Prostate gland (tissue), 2 donors: ENCODE data around the gene C2CD4D. TPM values are rescaled to one million over a fixed set of nuclear protein-coding genes. Genes with fewer than 3 reads are reported as not detected.

Source experiments
- DNase-seq: peaks from one replicate; pipeline ENCODE4 v3.0.0-alpha.2; 2019; ENCODE audit warnings: low spot score
- H3K27ac ChIP-seq, 2 donors: fragments of 200-600 bp; sonication (generic); 2 replicates each; pipeline ENCODE4 v1.5.1; 2017 to 2019
- H3K27me3 ChIP-seq: fragments of 200-600 bp; sonication (generic); replicated peaks from 2 replicates; pipeline ENCODE4 v1.5.1; 2019; ENCODE audit not compliant: insufficient read depth
- H3K36me3 ChIP-seq, 2 donors: fragments of 200-600 bp; sonication (generic); 1 replicate in 1 of 2; 2 replicates in 1 of 2; pipeline versions ENCODE4 v1.5.1 to v1.8.1; 2017 to 2019
- H3K4me1 ChIP-seq: fragments of 200-600 bp; sonication (generic); replicated peaks from 2 replicates; pipeline ENCODE4 v1.5.1; 2019
- H3K4me3 ChIP-seq, 2 donors: fragments of 200-600 bp; sonication (generic); 2 replicates each; pipeline ENCODE4 v1.5.1; 2017 to 2019
- H3K9me3 ChIP-seq: fragments of 200-600 bp; sonication (generic); 2 replicates; pipeline ENCODE4 v1.5.1; 2017
- CTCF ChIP-seq, 4 experiments: fragments of 200-600 bp in 2 of 4; fragments of 450-650 bp in 2 of 4; sonication (generic) in 2 of 4; IDR thresholded peaks; 1 replicate in 3 of 4; 2 replicates in 1 of 4; pipeline ENCODE4 v1.5.1; 2016 to 2019; ENCODE audit warnings: antibody characterized with exemption in 4 of 4, mild to moderate bottlenecking in 2 of 4, moderate library complexity in 2 of 4
- POLR2A ChIP-seq: fragments of 450-650 bp; IDR thresholded peaks from one replicate; pipeline ENCODE4 v1.6.1; 2016; ENCODE audit warnings: antibody characterized with exemption, mild to moderate bottlenecking
- POLR2AphosphoS5 ChIP-seq: sonication (generic); formaldehyde crosslinking; IDR thresholded peaks from one replicate; pipeline ENCODE4 v1.6.1; 2017; ENCODE audit warnings: antibody characterized with exemption
- WGBS: methylation state at CpG from one replicate; pipeline ENCODE4 v1.1.5; 2018; 5-methylcytosine and 5-hydroxymethylcytosine counted together
- intact Hi-C: fragments of 100-400 bp; cut with DNase I; formaldehyde crosslinking; loops from one replicate; pipeline ENCODE4 v1.14.2; 2022
- total RNA-seq, 2 donors: library from RNA; depleted of rRNA; stranded (reverse); fragments of >200 nt; gene quantifications; one replicate each; pipeline ENCODE4 v1.1.0, GENCODE V29; 2016

Gene C2CD4D
- total RNA-seq, 2 donors from 2014 or later = 2.0 to 2.8 TPM

- Histone ChIP-seq H3K4me3 (no peak overlapping the region), H3K4me1 (no peaks in the 10 kb centered on the region), H3K27ac (no peak overlapping the region), H3K27me3 (no peaks in the 10 kb centered on the region), H3K9me3 (no peaks in the 10 kb centered on the region), H3K36me3 (no peaks in the 10 kb centered on the region)
- intact Hi-C loops = no loop called here
- no peak for DNase-seq
- no peak for TF ChIP-seq CTCF (IDR thresholded peaks at IDR 0.05)
- no peak for TF ChIP-seq POLR2AphosphoS5
- TF ChIP-seq POLR2A = no peak
- 83% methylated on average over 7 of the region's 7 CpGs for WGBS
Measured at GRCh38 chr1:151819976-151820623, 19.5 kb downstream of the C2CD4D start.

- 91% methylated on average over 12 of the region's 12 CpGs for WGBS
- Histone ChIP-seq H3K9me3 (no peaks in the 10 kb centered on the region), H3K4me1 (no peaks in the 10 kb centered on the region), H3K27me3 (no peaks in the 10 kb centered on the region), H3K27ac (no peak overlapping the region), H3K36me3 (no peaks in the 10 kb centered on the region), H3K4me3 (no peak overlapping the region)
- TF ChIP-seq POLR2A = no peak
- TF ChIP-seq CTCF (IDR thresholded peaks at IDR 0.05) = no peak
- no peak for TF ChIP-seq POLR2AphosphoS5
- no peak for DNase-seq
- intact Hi-C loops = no loop called here
Measured at GRCh38 chr1:151819227-151819835, 20.3 kb downstream of the C2CD4D start.

GRCh38 chr1:151817353-151817730 is 22.3 kb downstream of the C2CD4D start:
- TF ChIP-seq CTCF (IDR thresholded peaks at IDR 0.05) = no peak
- TF ChIP-seq POLR2AphosphoS5 = no peak
- TF ChIP-seq POLR2A = no peak
- intact Hi-C loops = no loop called here
- H3K4me3 ChIP-seq = no peak overlapping the region
- no peaks in the 10 kb centered on the region for H3K27me3 ChIP-seq
- no peaks in the 10 kb centered on the region for H3K4me1 ChIP-seq
- no peaks in the 10 kb centered on the region for H3K36me3 ChIP-seq
- 74% methylated on average over 7 of the region's 7 CpGs for WGBS
- no peak for DNase-seq
- no peaks in the 10 kb centered on the region for H3K9me3 ChIP-seq
- no peak overlapping the region for H3K27ac ChIP-seq

GRCh38 chr1:151816548-151817352 is 22.9 kb downstream of the C2CD4D start:
- TF ChIP-seq CTCF (IDR thresholded peaks at IDR 0.05) (no peak), POLR2AphosphoS5 (no peak), POLR2A (no peak)
- no peak overlapping the region for H3K4me3 ChIP-seq
- no peak for DNase-seq
- WGBS = 74% methylated on average over 26 of the region's 26 CpGs
- no peaks in the 10 kb centered on the region for H3K9me3 ChIP-seq
- H3K27ac ChIP-seq = no peak overlapping the region
- intact Hi-C loops = no loop called here
- no peaks in the 10 kb centered on the region for H3K36me3 ChIP-seq
- no peaks in the 10 kb centered on the region for H3K4me1 ChIP-seq
- no peaks in the 10 kb centered on the region for H3K27me3 ChIP-seq
